ENCODE measurements around the gene VIPR1.
A peak's percentile ranks its signal among the peaks of the same experiment; 100 is the strongest.

VIPR1 gene

DNA sequence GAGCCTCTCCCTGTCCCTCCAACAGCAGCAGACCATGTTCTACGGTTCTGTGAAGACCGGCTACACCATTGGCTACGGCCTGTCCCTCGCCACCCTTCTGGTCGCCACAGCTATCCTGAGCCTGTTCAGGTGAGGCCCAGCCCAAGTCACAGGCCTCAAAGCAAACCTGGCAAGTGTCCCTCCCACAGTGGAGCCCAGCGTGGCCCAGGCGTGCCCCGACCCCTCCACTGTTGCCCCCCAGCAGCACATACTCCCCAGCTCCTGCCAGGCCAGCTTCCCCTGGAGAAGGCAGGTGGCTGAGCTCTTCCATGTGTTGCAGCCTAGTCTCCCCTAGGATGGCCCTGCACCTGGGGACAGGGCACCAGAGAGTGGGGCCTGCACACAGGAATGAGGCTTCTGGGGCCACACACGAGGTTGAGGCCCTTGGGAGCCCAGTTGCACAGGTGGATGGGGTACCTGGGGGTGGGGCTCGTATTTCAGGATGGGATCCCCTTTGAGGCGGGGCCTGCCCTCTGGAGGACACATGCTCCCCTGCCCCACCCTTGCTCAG is 25.0 kb downstream of the VIPR1 start:
- peaks cover 41% of the 10 kb centered on the region for H3K4me1 Mint-ChIP-seq (ENCODE audit: low read depth)
- H3K36me3 Mint-ChIP-seq (ENCODE audit: low read depth): no peaks in the 10 kb centered on the region
- H3K4me3 Mint-ChIP-seq: no peak overlapping the region
- H3K9me3 Mint-ChIP-seq: no peaks in the 10 kb centered on the region
- no peaks in the 10 kb centered on the region for H3K27me3 Mint-ChIP-seq
- H3K27ac Mint-ChIP-seq: peak overlapping the region; percentile 73

DNA sequence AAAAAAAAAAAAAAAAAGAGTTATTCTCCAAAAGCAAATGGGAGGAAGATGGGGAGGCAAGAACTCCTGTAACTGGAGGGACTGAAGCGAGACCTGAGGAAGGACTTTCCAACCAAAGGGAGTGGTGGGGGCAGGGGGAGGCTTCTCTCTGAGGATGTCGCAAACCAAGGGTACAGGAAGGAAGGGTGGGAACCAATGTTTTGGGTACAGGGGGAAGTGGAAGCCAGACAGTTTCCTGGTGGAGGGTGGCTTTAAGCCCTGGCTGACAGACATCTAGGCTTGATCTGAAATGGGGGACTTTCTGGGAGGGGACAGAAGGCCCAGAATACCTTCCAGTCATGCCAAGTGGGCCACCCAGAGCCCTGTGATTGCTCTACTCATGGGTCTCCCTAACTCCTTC is 27.0 kb downstream of the VIPR1 start:
- Mint-ChIP-seq H3K4me1 (ENCODE audit: low read depth) (peaks cover 48% of the 10 kb centered on the region), H3K36me3 (ENCODE audit: low read depth) (no peaks in the 10 kb centered on the region), H3K4me3 (no peak overlapping the region), H3K27me3 (no peaks in the 10 kb centered on the region), H3K27ac (no peak overlapping the region), H3K9me3 (no peaks in the 10 kb centered on the region)

DNA sequence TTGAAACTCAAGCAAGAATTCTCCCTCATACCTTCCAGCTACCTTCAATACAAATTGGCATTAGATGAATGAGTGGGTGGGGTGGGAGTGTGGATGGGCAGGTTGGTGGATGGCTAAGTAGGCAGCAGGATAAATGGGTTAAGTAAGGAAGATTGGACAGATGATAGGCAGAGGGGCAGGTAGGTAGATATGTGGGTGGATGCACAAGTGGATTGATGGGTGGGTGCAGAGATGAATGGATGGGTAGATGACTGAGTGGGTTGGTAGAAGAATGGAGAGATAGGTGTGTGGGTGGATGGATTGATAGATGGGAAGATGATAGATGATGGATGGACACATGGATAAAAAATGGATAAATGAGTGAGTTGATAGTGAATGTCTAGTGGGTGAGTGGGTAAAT is 27.6 kb downstream of the VIPR1 start:
- H3K9me3 Mint-ChIP-seq: no peaks in the 10 kb centered on the region
- H3K27me3 Mint-ChIP-seq: no peaks in the 10 kb centered on the region
- no peak overlapping the region for H3K4me3 Mint-ChIP-seq
- H3K27ac Mint-ChIP-seq: no peak overlapping the region
- H3K4me1 Mint-ChIP-seq (ENCODE audit: low read depth): peaks cover 48% of the 10 kb centered on the region
- H3K36me3 Mint-ChIP-seq (ENCODE audit: low read depth): no peaks in the 10 kb centered on the region

DNA sequence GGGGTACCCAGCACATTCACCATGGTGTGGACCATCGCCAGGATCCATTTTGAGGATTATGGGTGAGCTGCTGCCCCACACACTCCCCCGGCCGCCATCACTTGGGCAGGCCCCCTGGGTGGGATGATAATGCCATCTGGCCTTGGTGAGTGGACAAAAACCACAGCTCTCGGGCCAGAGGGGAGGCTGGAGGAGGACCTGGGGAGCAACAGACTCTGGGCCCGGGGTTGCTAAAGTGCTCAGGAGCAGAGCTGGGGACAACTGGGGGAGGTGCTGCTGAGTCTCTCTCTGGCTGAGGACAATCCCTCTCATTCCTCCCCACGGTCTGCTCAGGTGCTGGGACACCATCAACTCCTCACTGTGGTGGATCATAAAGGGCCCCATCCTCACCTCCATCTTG is 29.0 kb downstream of the VIPR1 start:
- no peak overlapping the region for H3K4me3 Mint-ChIP-seq
- H3K36me3 Mint-ChIP-seq (ENCODE audit: low read depth): no peaks in the 10 kb centered on the region
- no peak overlapping the region for H3K27ac Mint-ChIP-seq
- H3K9me3 Mint-ChIP-seq: no peaks in the 10 kb centered on the region
- H3K4me1 Mint-ChIP-seq (ENCODE audit: low read depth): peaks cover 44% of the 10 kb centered on the region
- H3K27me3 Mint-ChIP-seq: no peaks in the 10 kb centered on the region

- peaks cover 37% of the 10 kb centered on the region for H3K4me1 Mint-ChIP-seq (ENCODE audit: low read depth)
- H3K9me3 Mint-ChIP-seq: no peaks in the 10 kb centered on the region
- H3K4me3 Mint-ChIP-seq: no peak overlapping the region
- no peak overlapping the region for H3K27ac Mint-ChIP-seq
- no peaks in the 10 kb centered on the region for H3K27me3 Mint-ChIP-seq
- no peaks in the 10 kb centered on the region for H3K36me3 Mint-ChIP-seq (ENCODE audit: low read depth)
Observed at GRCh38 chr3:42532229-42532628, 29.8 kb downstream of the VIPR1 start.

- no peak overlapping the region for H3K27ac Mint-ChIP-seq
- H3K9me3 Mint-ChIP-seq: no peaks in the 10 kb centered on the region
- no peaks in the 10 kb centered on the region for H3K27me3 Mint-ChIP-seq
- no peaks in the 10 kb centered on the region for H3K36me3 Mint-ChIP-seq (ENCODE audit: low read depth)
- H3K4me3 Mint-ChIP-seq: no peak overlapping the region
- H3K4me1 Mint-ChIP-seq (ENCODE audit: low read depth): peaks cover 29% of the 10 kb centered on the region
Observed at GRCh38 chr3:42533161-42533897, 30.9 kb downstream of the VIPR1 start.

DNA sequence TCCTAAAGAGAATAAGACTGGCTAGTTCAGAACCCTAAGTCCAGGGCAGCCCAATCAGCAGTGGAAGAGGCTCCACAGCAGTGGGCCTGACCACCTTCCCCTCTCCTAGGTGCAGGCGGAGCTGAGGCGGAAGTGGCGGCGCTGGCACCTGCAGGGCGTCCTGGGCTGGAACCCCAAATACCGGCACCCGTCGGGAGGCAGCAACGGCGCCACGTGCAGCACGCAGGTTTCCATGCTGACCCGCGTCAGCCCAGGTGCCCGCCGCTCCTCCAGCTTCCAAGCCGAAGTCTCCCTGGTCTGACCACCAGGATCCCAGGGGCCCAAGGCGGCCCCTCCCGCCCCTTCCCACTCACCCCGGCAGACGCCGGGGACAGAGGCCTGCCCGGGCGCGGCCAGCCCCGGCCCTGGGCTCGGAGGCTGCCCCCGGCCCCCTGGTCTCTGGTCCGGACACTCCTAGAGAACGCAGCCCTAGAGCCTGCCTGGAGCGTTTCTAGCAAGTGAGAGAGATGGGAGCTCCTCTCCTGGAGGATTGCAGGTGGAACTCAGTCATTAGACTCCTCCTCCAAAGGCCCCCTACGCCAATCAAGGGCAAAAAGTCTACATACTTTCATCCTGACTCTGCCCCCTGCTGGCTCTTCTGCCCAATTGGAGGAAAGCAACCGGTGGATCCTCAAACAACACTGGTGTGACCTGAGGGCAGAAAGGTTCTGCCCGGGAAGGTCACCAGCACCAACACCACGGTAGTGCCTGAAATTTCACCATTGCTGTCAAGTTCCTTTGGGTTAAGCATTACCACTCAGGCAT is 33.7 kb downstream of the VIPR1 start:
- no peaks in the 10 kb centered on the region for H3K36me3 Mint-ChIP-seq (ENCODE audit: low read depth)
- H3K9me3 Mint-ChIP-seq: no peaks in the 10 kb centered on the region
- H3K4me3 Mint-ChIP-seq: no peak overlapping the region
- H3K4me1 Mint-ChIP-seq (ENCODE audit: low read depth): peaks cover 8% of the 10 kb centered on the region
- H3K27ac Mint-ChIP-seq: no peak overlapping the region
- no peaks in the 10 kb centered on the region for H3K27me3 Mint-ChIP-seq

DNA sequence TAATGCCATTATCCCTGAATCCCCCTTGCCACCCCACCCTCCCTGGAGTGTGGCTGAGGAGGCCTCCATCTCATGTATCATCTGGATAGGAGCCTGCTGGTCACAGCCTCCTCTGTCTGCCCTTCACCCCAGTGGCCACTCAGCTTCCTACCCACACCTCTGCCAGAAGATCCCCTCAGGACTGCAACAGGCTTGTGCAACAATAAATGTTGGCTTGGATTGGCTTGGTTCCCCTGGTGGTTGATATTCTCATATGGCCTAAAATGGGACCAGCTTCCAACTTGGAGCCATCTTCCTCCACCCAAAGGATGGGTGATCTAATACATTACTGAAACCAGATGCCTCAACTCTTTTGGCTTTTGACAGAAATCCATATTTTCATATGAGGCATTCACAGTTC is 34.9 kb downstream of the VIPR1 start:
- Mint-ChIP-seq H3K36me3 (ENCODE audit: low read depth) (no peaks in the 10 kb centered on the region), H3K27ac (no peak overlapping the region), H3K4me3 (no peak overlapping the region), H3K27me3 (no peaks in the 10 kb centered on the region), H3K4me1 (ENCODE audit: low read depth) (peaks cover 8% of the 10 kb centered on the region), H3K9me3 (no peaks in the 10 kb centered on the region)

DNA sequence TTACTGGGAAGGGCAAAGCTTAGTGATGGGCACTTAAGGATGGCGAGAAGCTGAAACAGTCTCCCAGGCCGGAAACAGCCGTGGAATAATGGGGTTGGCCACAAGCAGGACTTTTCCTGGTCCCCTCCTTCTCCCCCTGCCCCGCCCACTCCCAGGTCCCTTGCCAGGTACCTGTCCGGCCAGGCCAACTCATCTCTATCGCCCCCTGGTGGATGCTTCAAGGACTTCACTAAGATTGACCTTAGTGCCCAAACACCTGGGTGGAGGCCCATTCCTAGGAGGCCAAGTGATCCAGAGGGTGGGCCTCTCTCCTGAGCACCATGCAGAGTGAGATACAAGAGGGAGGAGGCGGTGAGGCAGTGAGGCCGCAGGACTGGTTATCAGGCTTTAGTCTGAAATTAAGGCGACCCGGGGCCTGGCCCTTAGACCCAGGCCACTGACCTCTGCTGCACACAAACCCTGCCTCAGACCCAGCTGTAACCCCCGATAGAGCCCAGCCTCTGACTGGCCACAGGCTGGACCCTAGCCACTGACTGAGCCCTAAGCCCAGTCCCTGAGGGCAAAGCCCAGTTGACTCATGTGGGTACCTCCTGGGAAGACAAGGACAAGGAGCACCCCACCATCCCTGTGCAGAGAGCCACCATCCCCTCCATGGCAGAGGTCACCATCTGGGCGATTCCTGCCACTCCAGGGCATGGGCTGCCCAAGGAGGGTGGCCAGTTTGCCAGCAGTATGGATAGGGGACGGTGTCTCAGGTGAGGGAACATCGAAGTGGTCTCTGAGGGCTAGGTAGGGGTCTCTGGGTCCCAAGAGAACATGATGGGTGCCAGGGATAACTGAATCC is 37.6 kb downstream of the VIPR1 start:
- no peak overlapping the region for H3K27ac Mint-ChIP-seq
- H3K9me3 Mint-ChIP-seq: no peaks in the 10 kb centered on the region
- H3K27me3 Mint-ChIP-seq: no peaks in the 10 kb centered on the region
- H3K36me3 Mint-ChIP-seq (ENCODE audit: low read depth): no peaks in the 10 kb centered on the region
- no peak overlapping the region for H3K4me3 Mint-ChIP-seq
- no peaks in the 10 kb centered on the region for H3K4me1 Mint-ChIP-seq (ENCODE audit: low read depth)

DNA sequence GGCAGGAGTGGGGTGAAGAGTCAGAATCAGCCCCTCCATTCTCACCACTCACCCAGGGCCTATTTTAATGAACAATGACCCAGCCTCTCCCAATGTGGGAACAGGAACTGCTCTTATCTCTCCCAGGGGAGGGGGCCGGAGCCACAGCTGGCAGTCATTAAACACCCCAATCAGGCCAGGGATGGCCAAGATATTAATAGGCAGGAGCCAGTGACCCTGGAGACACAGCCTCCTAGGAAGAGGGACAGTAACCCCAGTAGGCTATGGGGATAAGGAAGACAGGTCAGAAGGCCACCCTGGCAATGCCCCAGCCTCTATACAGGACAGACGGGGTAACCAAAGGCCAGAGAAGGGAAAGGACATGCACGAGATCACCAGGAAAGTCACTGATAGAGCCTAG is 38.6 kb downstream of the VIPR1 start:
- Mint-ChIP-seq H3K27ac (no peak overlapping the region), H3K4me1 (ENCODE audit: low read depth) (no peaks in the 10 kb centered on the region), H3K9me3 (no peaks in the 10 kb centered on the region), H3K27me3 (no peaks in the 10 kb centered on the region), H3K36me3 (ENCODE audit: low read depth) (no peaks in the 10 kb centered on the region), H3K4me3 (no peak overlapping the region)

DNA sequence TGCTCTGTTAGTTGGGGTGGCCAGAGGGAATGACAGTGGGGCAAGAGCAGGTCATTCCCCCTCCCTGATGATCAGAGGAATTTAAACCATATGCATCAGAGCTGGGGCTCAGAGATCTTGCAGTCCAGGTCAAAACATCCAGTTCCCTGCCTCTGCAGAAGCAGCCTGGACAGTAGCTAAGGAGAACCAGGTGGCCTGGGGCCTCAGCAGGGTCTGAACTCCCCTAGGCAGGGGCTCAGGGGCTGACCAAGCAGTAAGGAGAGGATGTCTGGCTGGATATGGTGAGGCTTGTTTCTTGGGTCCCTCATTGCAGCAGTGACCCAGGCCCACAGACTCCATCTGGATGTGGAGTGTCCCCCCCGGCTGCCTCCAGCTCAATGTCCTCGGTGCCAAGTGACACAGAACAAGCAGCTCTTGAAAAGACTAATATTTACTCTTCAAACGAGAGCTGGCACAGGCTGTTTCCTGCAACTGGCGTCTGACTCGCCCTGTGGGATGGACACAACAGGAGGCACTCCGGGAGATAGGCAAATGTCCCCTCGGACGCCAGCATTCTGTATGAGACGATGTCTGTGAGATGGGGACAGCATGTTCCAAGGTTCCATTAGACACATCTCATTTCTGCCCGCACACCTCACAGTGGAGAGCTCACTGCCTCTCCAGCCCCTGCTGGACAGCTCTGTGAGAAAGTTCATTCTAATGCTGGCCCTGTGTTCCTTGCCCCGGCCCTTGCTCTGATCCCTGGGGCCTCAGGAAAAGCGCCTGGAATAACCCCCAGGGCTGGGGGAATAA is 42.2 kb downstream of the VIPR1 start:
- H3K36me3 Mint-ChIP-seq (ENCODE audit: low read depth): peaks cover 4% of the 10 kb centered on the region
- no peak overlapping the region for H3K27ac Mint-ChIP-seq
- no peaks in the 10 kb centered on the region for H3K27me3 Mint-ChIP-seq
- no peaks in the 10 kb centered on the region for H3K9me3 Mint-ChIP-seq
- no peaks in the 10 kb centered on the region for H3K4me1 Mint-ChIP-seq (ENCODE audit: low read depth)
- H3K4me3 Mint-ChIP-seq: no peak overlapping the region

DNA sequence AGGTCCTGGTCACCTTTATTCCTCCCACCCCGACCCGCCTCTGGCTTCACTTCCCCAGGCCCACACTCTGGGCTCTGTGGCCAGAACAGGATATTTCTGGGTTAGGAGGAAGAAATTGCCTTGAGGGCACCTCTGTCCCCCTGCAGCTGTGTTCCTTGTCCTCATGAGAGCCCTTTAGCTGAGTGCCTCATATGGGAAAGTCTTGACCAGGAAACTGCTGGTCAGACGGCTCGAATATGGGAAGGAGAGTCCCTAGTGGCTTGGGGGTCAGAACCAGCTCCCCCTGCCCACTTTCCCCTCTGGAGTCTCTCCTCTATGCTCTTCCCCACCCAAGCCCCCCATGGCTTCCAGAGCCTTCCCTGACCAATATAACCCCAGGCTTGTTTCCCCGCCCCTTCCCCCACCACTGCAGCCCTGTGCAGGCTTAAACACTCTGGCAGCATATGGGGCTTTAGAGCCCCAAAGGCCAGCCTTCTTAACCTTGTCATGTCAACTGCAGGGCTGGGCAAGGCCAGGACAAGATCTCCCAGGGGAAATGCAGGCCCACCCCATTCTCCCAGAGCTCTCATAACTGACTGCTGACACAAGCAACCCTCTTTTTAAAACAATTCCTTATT is 42.9 kb downstream of the VIPR1 start:
- Mint-ChIP-seq H3K27ac (no peak overlapping the region), H3K27me3 (no peaks in the 10 kb centered on the region), H3K9me3 (no peaks in the 10 kb centered on the region), H3K4me3 (no peak overlapping the region), H3K36me3 (ENCODE audit: low read depth) (peaks cover 8% of the 10 kb centered on the region), H3K4me1 (ENCODE audit: low read depth) (no peaks in the 10 kb centered on the region)

GRCh38 chr3:42546691-42547213 is 44.3 kb downstream of the VIPR1 start:
- H3K4me3 Mint-ChIP-seq: no peak overlapping the region
- no peaks in the 10 kb centered on the region for H3K27me3 Mint-ChIP-seq
- peaks cover 11% of the 10 kb centered on the region for H3K36me3 Mint-ChIP-seq (ENCODE audit: low read depth)
- H3K27ac Mint-ChIP-seq: no peak overlapping the region
- no peaks in the 10 kb centered on the region for H3K9me3 Mint-ChIP-seq
- no peaks in the 10 kb centered on the region for H3K4me1 Mint-ChIP-seq (ENCODE audit: low read depth)
